Lower lobe of right lung (tissue), 2 donors: ENCODE measurements around the gene TM9SF2. TPM values are rescaled to one million over a fixed set of nuclear protein-coding genes. Genes with fewer than 3 reads are reported as not detected.

Source experiments
- ATAC-seq, 2 donors: fragments of 200-7000 bp; cut with Tn5 transposase; one replicate each; pipeline ENCODE4 v1.9.1; 2020 to 2022; ENCODE audit warnings: mild to moderate bottlenecking in 2 of 2, moderate library complexity in 2 of 2
- DNase-seq: peaks from one replicate; pipeline ENCODE4 v3.0.0-alpha.2; 2020
- H3K27ac ChIP-seq: fragments of 200-600 bp; one replicate; pipeline ENCODE4 v1.8.0; 2022
- H3K27me3 ChIP-seq: fragments of 200-600 bp; one replicate; pipeline ENCODE4 v1.8.0; 2022; ENCODE audit warnings: low read depth
- H3K36me3 ChIP-seq: fragments of 200-600 bp; one replicate; pipeline ENCODE4 v1.8.0; 2022; ENCODE audit warnings: mild to moderate bottlenecking
- H3K4me1 ChIP-seq: fragments of 200-600 bp; one replicate; pipeline ENCODE4 v1.8.0; 2022
- H3K4me3 ChIP-seq: fragments of 200-600 bp; one replicate; pipeline ENCODE4 v1.8.0; 2022; ENCODE audit warnings: mild to moderate bottlenecking
- H3K9me3 ChIP-seq: fragments of 200-600 bp; one replicate; pipeline ENCODE4 v1.8.0; 2022
- intact Hi-C: fragments of 100-400 bp; cut with DNase I; formaldehyde crosslinking; loops from one replicate; pipeline ENCODE4 v1.11.0; 2022
- total RNA-seq: library from RNA; stranded (reverse); fragmentation: NEBNext Ultra II Directional; extraction: Animal tissue kit (Norgen Biotek cat#: 25700); gene quantifications from one replicate; pipeline ENCODE4 v1.2.1, GENCODE V29; 2021
- TF ChIP-seq, protein P1 (sequence below): fragments of 200-600 bp; IDR thresholded peaks from one replicate; pipeline ENCODE4 v1.8.0; 2022; ENCODE audit warnings: antibody characterized with exemption, mild to moderate bottlenecking
- donor health status: DM: no; HTN: yes; CAD: no; lungs with severe emphysema.

The TM9SF2 gene
- total RNA-seq, 1 donor from 2014 or later = 138 TPM

DNA sequence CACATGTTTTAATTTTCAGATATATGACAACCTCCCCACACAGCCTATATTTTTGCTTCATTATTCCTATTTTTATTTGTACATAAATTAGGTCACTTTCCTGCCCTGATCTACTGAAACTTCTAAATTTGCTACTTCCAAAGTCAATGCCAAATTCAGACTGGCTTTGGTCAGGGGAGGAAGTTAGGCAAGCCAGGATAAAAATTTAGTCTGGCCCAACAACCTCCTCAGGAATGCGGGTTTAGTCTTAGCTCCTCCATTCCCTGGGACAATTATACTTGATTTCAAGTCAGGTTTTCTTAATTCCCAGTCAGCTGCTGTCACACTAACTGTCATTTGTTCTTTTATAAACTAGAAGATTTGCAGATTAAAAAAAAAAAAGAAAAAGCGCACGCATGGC lies 84.3 kb downstream of the TM9SF2 start:
- H3K4me3 ChIP-seq = no peak overlapping the region
- intact Hi-C loops = no loop called here
- DNase-seq (no peak), ATAC-seq (no peak)
- TF ChIP-seq, protein P1, sequence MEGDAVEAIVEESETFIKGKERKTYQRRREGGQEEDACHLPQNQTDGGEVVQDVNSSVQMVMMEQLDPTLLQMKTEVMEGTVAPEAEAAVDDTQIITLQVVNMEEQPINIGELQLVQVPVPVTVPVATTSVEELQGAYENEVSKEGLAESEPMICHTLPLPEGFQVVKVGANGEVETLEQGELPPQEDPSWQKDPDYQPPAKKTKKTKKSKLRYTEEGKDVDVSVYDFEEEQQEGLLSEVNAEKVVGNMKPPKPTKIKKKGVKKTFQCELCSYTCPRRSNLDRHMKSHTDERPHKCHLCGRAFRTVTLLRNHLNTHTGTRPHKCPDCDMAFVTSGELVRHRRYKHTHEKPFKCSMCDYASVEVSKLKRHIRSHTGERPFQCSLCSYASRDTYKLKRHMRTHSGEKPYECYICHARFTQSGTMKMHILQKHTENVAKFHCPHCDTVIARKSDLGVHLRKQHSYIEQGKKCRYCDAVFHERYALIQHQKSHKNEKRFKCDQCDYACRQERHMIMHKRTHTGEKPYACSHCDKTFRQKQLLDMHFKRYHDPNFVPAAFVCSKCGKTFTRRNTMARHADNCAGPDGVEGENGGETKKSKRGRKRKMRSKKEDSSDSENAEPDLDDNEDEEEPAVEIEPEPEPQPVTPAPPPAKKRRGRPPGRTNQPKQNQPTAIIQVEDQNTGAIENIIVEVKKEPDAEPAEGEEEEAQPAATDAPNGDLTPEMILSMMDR = no peak
- no peaks in the 10 kb centered on the region for H3K9me3 ChIP-seq
- no peaks in the 10 kb centered on the region for H3K36me3 ChIP-seq
- no peak overlapping the region for H3K27ac ChIP-seq
- H3K27me3 ChIP-seq = no peaks in the 10 kb centered on the region
- peaks cover 5% of the 10 kb centered on the region for H3K4me1 ChIP-seq

DNA sequence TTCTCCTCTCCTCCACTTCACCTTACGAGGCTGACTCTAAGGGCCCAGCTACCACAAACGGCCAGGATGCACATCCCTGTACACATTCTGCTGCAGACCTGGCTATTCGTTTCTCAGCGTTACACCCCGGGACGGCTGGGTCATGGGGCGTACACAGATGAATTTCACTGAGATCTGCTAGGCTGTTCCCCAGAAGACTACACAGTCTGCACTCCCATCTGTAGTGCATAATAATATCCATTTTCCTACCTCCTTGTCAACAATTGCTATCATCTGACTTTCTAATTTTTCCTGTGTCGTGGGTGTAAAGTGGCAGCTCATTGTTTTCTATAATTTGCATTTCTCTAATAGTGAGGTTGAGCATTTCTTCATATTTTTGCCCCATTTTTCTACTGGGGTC lies 85.7 kb downstream of the TM9SF2 start:
- H3K27me3 ChIP-seq = no peaks in the 10 kb centered on the region
- no peak overlapping the region for H3K4me3 ChIP-seq
- H3K27ac ChIP-seq = no peak overlapping the region
- no peak for DNase-seq
- peaks cover 10% of the 10 kb centered on the region for H3K4me1 ChIP-seq
- TF ChIP-seq, protein P1 = no peak
- intact Hi-C loops = no loop called here
- ATAC-seq = no peak
- H3K9me3 ChIP-seq = no peaks in the 10 kb centered on the region
- no peaks in the 10 kb centered on the region for H3K36me3 ChIP-seq

DNA sequence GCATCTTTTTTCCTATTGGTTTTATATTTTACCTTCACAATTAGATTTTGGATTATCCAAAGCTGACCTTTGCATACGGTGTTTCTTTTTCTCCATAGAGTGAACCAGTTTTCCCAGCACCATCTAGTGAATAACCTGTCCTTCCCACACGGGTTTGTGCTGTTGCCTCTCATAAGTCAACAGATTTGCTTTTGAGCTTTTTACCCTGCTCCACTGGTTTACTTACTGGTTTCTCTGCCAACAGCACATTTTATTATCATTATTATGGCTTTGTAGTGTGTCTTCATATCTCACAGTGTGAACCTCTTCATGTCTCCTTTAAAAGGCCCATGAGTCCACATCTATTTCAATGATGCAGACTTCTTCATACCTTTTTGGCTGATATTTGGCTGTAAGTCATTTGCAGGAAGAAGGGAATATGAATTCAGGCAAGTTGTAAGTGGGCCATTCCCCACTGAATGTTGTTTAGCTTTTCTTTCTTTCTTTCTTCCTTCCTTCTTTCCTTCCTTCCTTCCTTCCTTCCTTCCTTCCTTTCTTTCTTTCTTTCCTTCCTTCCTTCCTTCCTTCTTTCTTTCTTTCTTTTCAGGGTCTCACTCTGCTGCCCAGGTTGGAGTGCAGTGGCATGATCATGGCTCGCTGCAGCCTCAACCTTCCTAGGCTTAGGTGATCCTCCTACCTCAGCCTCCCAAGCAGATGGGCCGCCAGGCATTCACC lies 86.8 kb downstream of the TM9SF2 start:
- no peak for ATAC-seq
- Histone ChIP-seq H3K9me3 (no peaks in the 10 kb centered on the region), H3K27me3 (no peaks in the 10 kb centered on the region), H3K36me3 (no peaks in the 10 kb centered on the region), H3K27ac (no peak overlapping the region), H3K4me1 (peaks cover 10% of the 10 kb centered on the region), H3K4me3 (no peak overlapping the region)
- intact Hi-C loops = no loop called here
- DNase-seq = no peak
- TF ChIP-seq, protein P1 = no peak

DNA sequence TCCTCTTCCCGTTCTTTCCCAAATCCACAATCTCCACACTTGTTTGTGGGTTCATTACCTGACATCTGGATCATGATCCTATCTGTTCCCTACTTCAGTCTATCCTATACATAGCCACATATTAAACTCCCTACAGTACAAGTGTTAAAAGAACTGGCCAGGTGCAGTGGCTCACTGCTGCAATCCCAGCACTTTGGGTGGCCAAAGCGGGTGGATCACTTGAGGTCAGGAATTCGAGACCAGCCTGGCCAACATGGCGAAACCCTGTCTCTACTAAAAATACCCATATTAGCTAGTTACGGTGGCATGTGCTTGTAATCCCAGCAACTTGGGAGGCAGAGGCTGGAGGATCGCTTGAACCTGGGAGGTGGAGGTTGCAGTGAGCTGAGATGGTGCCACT lies 88.3 kb downstream of the TM9SF2 start:
- intact Hi-C loops = no loop called here
- DNase-seq (no peak), ATAC-seq (no peak)
- Histone ChIP-seq H3K4me1 (peaks cover 10% of the 10 kb centered on the region), H3K36me3 (no peaks in the 10 kb centered on the region), H3K4me3 (no peak overlapping the region), H3K27ac (no peak overlapping the region), H3K9me3 (no peaks in the 10 kb centered on the region), H3K27me3 (no peaks in the 10 kb centered on the region)
- TF ChIP-seq, protein P1 = no peak

DNA sequence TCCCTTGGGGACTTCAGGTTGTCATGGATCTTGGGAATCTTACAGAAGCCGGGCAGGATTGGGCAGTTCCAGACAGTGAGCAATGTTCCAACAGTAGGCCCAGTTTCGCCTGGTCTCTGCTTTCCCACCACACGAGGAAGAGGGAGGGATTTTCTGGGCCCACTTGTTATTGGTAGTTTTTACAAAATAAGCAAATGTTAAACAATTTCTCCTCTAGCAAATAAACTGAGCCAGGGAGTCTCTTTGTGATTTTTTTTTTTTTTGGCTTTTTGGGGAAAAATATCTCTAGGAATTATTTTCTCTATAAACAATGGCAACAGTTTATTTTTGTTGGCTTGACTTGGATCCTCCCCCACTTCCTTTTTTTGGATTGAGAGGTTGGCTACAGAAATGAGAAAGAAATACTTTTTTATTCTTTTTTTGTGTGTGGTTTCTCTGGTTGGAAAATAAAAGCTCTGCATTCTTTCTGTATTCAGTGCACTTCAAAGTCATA lies 89.3 kb downstream of the TM9SF2 start:
- H3K4me1 ChIP-seq = peaks cover 10% of the 10 kb centered on the region
- H3K9me3 ChIP-seq = no peaks in the 10 kb centered on the region
- no peaks in the 10 kb centered on the region for H3K27me3 ChIP-seq
- ATAC-seq (no peak), DNase-seq (no peak)
- H3K36me3 ChIP-seq = no peaks in the 10 kb centered on the region
- H3K4me3 ChIP-seq = no peak overlapping the region
- intact Hi-C loops = no loop called here
- TF ChIP-seq, protein P1 = no peak
- no peak overlapping the region for H3K27ac ChIP-seq
